PC-3 (cell line): ENCODE measurements around the gene VPS37C. TPM values are rescaled to one million over a fixed set of nuclear protein-coding genes. Genes with fewer than 3 reads are reported as not detected.

Experiments used
- ATAC-seq: fragments of 200-7000 bp; cut with Tn5 transposase; 2 replicates; pipeline ENCODE4 v1.9.1; 2020; ENCODE audit warnings: mild to moderate bottlenecking, moderate library complexity
- BruUV-seq: library from RNA; stranded (reverse); fragments of 400-500 nt; replicated peaks from 2 replicates; lab custom pipeline; 2021; lab: Mats Ljungman, UMichigan
- CTCF ChIA-PET: fragments of 300-600 bp; sonication (Branson Sonifier 250); formaldehyde crosslinking; loops from one replicate; lab custom pipeline; 2022; ENCODE audit warnings: antibody characterized with exemption; lab: Charles Lee
- POLR2A ChIA-PET: fragments of 300-600 bp; sonication (Branson Sonifier 250); formaldehyde crosslinking; loops from one replicate; lab custom pipeline; 2022; ENCODE audit warnings: antibody characterized with exemption; ENCODE audit not compliant: unreplicated experiment; lab: Charles Lee
- DNase-seq: peaks from one replicate; pipeline ENCODE4 v3.0.0-alpha.2; 2015
- H2AFZ ChIP-seq: fragments of 300-600 bp; sonication (generic); 2 replicates; pipeline ENCODE4 v1.6.0; 2016; ENCODE audit warnings: antibody characterized with exemption, low read length
- H3F3A ChIP-seq: fragments of 300-600 bp; sonication (generic); one replicate; pipeline ENCODE4 v1.6.0; 2017; ENCODE audit warnings: antibody characterized with exemption, low read length, control low read depth, mild to moderate bottlenecking; ENCODE audit not compliant: unreplicated experiment
- H3K27ac ChIP-seq: fragments of 300-600 bp; sonication (generic); 2 replicates; pipeline ENCODE4 v1.5.1; 2016; ENCODE audit warnings: mild to moderate bottlenecking, low read length
- H3K27me3 ChIP-seq: fragments of 300-600 bp; sonication (generic); 2 replicates; pipeline ENCODE4 v1.6.1; 2016; ENCODE audit warnings: low read length, mixed read lengths
- H3K36me3 ChIP-seq: fragments of 300-600 bp; sonication (generic); 2 replicates; pipeline ENCODE4 v1.6.1; 2016; ENCODE audit warnings: low read depth, mixed run types, low read length, mixed read lengths
- H3K4me1 ChIP-seq: fragments of 300-600 bp; sonication (generic); 2 replicates; pipeline ENCODE4 v1.5.1; 2016; ENCODE audit warnings: low read length; ENCODE audit not compliant: insufficient read depth
- H3K4me2 ChIP-seq: fragments of 300-600 bp; sonication (generic); 2 replicates; pipeline ENCODE4 v1.6.0; 2016; ENCODE audit warnings: low read length
- H3K4me3 ChIP-seq: fragments of 300-600 bp; sonication (generic); 2 replicates; pipeline ENCODE4 v1.5.1; 2016; ENCODE audit warnings: mild to moderate bottlenecking, low read length, mixed read lengths
- H3K79me2 ChIP-seq: fragments of 300-600 bp; sonication (generic); 2 replicates; pipeline ENCODE4 v1.6.1; 2017; ENCODE audit warnings: low read length, mixed read lengths
- H3K9ac ChIP-seq: fragments of 300-600 bp; sonication (generic); 2 replicates; pipeline ENCODE4 v1.6.0; 2016; ENCODE audit warnings: mild to moderate bottlenecking, low read length
- H3K9me2 ChIP-seq: fragments of 300-600 bp; sonication (generic); replicated peaks from 2 replicates; pipeline ENCODE4 v1.6.1; 2016; ENCODE audit warnings: mixed run types, low read length, mixed read lengths
- H3K9me3 ChIP-seq: fragments of 300-600 bp; sonication (generic); 2 replicates; pipeline ENCODE4 v1.6.1; 2016; ENCODE audit warnings: low read length, mixed read lengths
- H4K20me1 ChIP-seq: fragments of 300-600 bp; sonication (generic); 2 replicates; pipeline ENCODE4 v1.6.1; 2016; ENCODE audit warnings: low read length, mixed read lengths
- EZH2 ChIP-seq: fragments of 300-600 bp; sonication (generic); IDR thresholded peaks from one replicate; pipeline ENCODE4 v1.6.1; 2017; ENCODE audit warnings: antibody characterized with exemption, mild to moderate bottlenecking, low read length; ENCODE audit not compliant: unreplicated experiment
- EZH2phosphoT487 ChIP-seq: fragments of 300-600 bp; sonication (generic); IDR thresholded peaks from 2 replicates; pipeline ENCODE4 v1.6.1; 2018; ENCODE audit warnings: mild to moderate bottlenecking, antibody characterized with exemption, low read length, borderline replicate concordance
- intact Hi-C: fragments of 100-400 bp; cut with micrococcal nuclease; formaldehyde crosslinking; loops from 2 replicates; pipeline ENCODE4 v1.9.0; 2023
- total RNA-seq: library from RNA; depleted of rRNA; stranded (reverse); fragments of >200 nt; gene quantifications from 2 replicates; pipeline ENCODE4 v1.2.3, GENCODE V29; 2014
- TF ChIP-seq, protein P1 (sequence below): fragments of 300-600 bp; sonication (generic); conservative IDR thresholded peaks from 2 replicates; pipeline ENCODE4 v1.5.1; 2017; ENCODE audit warnings: antibody characterized with exemption, low read depth, mild to moderate bottlenecking, low read length

The VPS37C gene
- total RNA-seq, 1 experiment from 2014 or later, result 28.9 TPM

DNA sequence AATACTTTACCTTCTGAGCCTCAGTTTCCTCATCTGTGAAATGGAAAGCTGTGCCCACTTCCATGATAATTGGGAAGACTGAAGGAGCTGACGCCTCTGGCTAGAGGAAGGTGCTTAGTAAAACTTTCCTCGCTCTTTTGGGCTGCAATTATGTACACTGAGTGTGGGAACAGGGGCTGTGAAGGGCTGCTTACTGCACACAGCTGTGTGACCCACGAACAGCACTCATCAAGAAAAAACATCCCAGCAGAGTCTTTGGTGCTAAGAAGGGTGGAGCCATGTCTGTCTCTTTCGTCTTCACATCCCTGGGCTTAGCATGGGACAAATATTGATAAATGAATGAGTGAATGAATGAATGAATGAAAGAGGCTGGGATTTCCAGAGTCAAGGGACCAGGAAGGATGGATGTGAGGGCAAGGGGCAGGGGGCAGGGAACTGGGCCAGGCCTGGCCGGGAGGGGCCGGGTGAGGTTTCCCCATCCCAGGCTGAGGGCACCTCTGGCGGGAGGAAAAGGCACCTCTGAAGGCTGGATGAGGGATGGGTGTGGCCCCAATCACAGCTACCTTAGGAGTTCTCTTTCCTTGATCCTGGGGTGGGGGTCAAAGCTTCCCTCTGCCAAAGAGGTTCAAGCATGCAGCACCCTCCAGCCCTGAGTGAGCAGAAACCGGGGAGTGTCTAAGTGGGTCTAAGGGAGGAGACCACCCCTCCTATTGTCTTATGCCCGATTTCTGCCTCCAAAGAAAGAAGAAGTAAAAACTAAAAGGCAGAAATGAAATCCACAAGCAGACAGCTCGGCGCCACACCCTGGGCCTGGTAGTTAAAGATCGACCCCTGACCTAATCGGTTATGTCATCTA is 68.1 kb downstream of the VPS37C start:
- Histone ChIP-seq H3K79me2 (no peaks in the 10 kb centered on the region), H3K9me3 (no peaks in the 10 kb centered on the region), H3K4me3 (no peak overlapping the region), H3K4me2 (no peak overlapping the region), H3F3A (no peaks in the 10 kb centered on the region), H3K36me3 (no peaks in the 10 kb centered on the region), H3K4me1 (no peaks in the 10 kb centered on the region), H3K27ac (no peak overlapping the region), H3K27me3 (peaks cover 20% of the 10 kb centered on the region), H3K9ac (no peak overlapping the region), H3K9me2 (no peaks in the 10 kb centered on the region), H2AFZ (no peak overlapping the region), H4K20me1 (no peaks in the 10 kb centered on the region)
- TF ChIP-seq, protein P1, sequence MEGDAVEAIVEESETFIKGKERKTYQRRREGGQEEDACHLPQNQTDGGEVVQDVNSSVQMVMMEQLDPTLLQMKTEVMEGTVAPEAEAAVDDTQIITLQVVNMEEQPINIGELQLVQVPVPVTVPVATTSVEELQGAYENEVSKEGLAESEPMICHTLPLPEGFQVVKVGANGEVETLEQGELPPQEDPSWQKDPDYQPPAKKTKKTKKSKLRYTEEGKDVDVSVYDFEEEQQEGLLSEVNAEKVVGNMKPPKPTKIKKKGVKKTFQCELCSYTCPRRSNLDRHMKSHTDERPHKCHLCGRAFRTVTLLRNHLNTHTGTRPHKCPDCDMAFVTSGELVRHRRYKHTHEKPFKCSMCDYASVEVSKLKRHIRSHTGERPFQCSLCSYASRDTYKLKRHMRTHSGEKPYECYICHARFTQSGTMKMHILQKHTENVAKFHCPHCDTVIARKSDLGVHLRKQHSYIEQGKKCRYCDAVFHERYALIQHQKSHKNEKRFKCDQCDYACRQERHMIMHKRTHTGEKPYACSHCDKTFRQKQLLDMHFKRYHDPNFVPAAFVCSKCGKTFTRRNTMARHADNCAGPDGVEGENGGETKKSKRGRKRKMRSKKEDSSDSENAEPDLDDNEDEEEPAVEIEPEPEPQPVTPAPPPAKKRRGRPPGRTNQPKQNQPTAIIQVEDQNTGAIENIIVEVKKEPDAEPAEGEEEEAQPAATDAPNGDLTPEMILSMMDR, result no peak
- TF ChIP-seq EZH2phosphoT487 (no peak), EZH2 (no peak)
- no peak for DNase-seq
- ChIA-PET POLR2A (no interaction called here), CTCF (no interaction called here)
- no peak for ATAC-seq
- intact Hi-C loops, result no loop called here
- no TSS peak for BruUV-seq

DNA sequence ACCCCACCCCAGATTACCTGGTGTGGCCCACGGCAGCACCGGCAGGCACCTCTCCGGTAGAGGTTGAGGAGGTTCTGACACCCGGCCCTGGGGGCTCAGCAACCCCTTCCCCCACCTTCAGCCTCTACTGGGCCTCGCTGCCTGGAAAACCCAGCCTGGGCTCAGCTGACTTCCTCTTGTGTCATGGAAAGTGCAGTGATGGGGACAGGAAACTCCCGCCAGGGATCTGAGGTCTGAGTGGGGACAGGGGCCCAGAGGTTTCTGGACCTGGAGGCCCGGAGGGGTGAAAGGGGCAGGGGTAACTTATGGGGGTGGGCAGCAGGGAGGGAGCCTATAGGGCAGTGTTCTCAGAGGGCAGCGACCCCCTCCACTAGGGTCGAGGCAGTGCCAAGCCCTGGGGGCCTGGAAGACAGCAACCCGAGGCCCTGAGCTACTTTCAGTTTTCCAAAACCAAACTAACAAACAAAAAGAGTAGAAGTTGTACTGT is 68.9 kb downstream of the VPS37C start:
- Histone ChIP-seq H3K9ac (no peak overlapping the region), H3K9me2 (no peaks in the 10 kb centered on the region), H4K20me1 (no peaks in the 10 kb centered on the region), H3K36me3 (no peaks in the 10 kb centered on the region), H2AFZ (no peak overlapping the region), H3K9me3 (no peaks in the 10 kb centered on the region), H3K4me1 (no peaks in the 10 kb centered on the region), H3K4me2 (no peak overlapping the region), H3F3A (no peaks in the 10 kb centered on the region), H3K79me2 (no peaks in the 10 kb centered on the region), H3K27me3 (peaks cover 16% of the 10 kb centered on the region), H3K4me3 (no peak overlapping the region), H3K27ac (no peak overlapping the region)
- intact Hi-C loops, result no loop called here
- ChIA-PET CTCF (no interaction called here), POLR2A (no interaction called here)
- TF ChIP-seq EZH2phosphoT487 (no peak), EZH2 (no peak)
- TF ChIP-seq, protein P1, result no peak
- ATAC-seq, result no peak
- no TSS peak for BruUV-seq
- no peak for DNase-seq
